Progenitor cell of endocrine pancreas (in vitro differentiated cells): ENCODE measurements around the gene MROH2A. TPM values are rescaled to one million over a fixed set of nuclear protein-coding genes. Genes with fewer than 3 reads are reported as not detected.

Experiments used
- DNase-seq: peaks from one replicate; pipeline ENCODE4 v3.0.0; 2021; ENCODE audit warnings: low spot score; ENCODE audit not compliant: unreplicated experiment
- H3K27ac Mint-ChIP-seq: 2 replicates; pipeline ENCODE4 v1.8.0; 2021; ENCODE audit warnings: mild to moderate bottlenecking, moderate library complexity, mixed read lengths
- H3K27me3 Mint-ChIP-seq: 2 replicates; pipeline ENCODE4 v1.8.0; 2021; ENCODE audit warnings: mixed read lengths
- H3K36me3 Mint-ChIP-seq: 2 replicates; pipeline ENCODE4 v1.8.0; 2022; ENCODE audit warnings: mixed read lengths; ENCODE audit not compliant: insufficient read depth
- H3K4me1 Mint-ChIP-seq: 2 replicates; pipeline ENCODE4 v1.8.0; 2021; ENCODE audit warnings: low read depth, mixed read lengths
- H3K4me3 Mint-ChIP-seq: 2 replicates; pipeline ENCODE4 v1.8.0; 2021; ENCODE audit warnings: low read depth, mild to moderate bottlenecking, moderate library complexity, mixed read lengths
- H3K9me3 Mint-ChIP-seq: 2 replicates; pipeline ENCODE4 v1.8.0; 2021; ENCODE audit warnings: low read depth, mixed read lengths
- total RNA-seq: library from RNA; stranded (reverse); gene quantifications from 2 replicates; pipeline ENCODE4 v1.2.1, GENCODE V29; 2021
- TF ChIP-seq, protein P1 (sequence below): fragments of 200-600 bp; sonication (generic); IDR thresholded peaks from one replicate; pipeline ENCODE4 v1.5.0; 2021; ENCODE audit warnings: antibody characterized with exemption, mild to moderate bottlenecking; ENCODE audit not compliant: unreplicated experiment

Gene MROH2A
- total RNA-seq, 1 donor from 2014 or later, result not detected

- Mint-ChIP-seq H3K9me3 (peaks cover under 1% of the 10 kb centered on the region), H3K27ac (no peak overlapping the region), H3K4me3 (no peak overlapping the region), H3K27me3 (peaks cover 2% of the 10 kb centered on the region), H3K36me3 (peaks cover 1% of the 10 kb centered on the region), H3K4me1 (no peaks in the 10 kb centered on the region)
- DNase-seq, result no peak
- TF ChIP-seq, protein P1, sequence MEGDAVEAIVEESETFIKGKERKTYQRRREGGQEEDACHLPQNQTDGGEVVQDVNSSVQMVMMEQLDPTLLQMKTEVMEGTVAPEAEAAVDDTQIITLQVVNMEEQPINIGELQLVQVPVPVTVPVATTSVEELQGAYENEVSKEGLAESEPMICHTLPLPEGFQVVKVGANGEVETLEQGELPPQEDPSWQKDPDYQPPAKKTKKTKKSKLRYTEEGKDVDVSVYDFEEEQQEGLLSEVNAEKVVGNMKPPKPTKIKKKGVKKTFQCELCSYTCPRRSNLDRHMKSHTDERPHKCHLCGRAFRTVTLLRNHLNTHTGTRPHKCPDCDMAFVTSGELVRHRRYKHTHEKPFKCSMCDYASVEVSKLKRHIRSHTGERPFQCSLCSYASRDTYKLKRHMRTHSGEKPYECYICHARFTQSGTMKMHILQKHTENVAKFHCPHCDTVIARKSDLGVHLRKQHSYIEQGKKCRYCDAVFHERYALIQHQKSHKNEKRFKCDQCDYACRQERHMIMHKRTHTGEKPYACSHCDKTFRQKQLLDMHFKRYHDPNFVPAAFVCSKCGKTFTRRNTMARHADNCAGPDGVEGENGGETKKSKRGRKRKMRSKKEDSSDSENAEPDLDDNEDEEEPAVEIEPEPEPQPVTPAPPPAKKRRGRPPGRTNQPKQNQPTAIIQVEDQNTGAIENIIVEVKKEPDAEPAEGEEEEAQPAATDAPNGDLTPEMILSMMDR, result no peak
Observed at GRCh38 chr2:233821196-233821595, 43.1 kb downstream of the MROH2A start.

- H3K4me3 Mint-ChIP-seq, result no peak overlapping the region
- no peak overlapping the region for H3K27ac Mint-ChIP-seq
- no peaks in the 10 kb centered on the region for H3K4me1 Mint-ChIP-seq
- peaks cover 3% of the 10 kb centered on the region for H3K9me3 Mint-ChIP-seq
- peaks cover 1% of the 10 kb centered on the region for H3K36me3 Mint-ChIP-seq
- peaks cover 2% of the 10 kb centered on the region for H3K27me3 Mint-ChIP-seq
- no peak for DNase-seq
- TF ChIP-seq, protein P1, result no peak
Observed at GRCh38 chr2:233821709-233822100, 43.6 kb downstream of the MROH2A start.

DNA sequence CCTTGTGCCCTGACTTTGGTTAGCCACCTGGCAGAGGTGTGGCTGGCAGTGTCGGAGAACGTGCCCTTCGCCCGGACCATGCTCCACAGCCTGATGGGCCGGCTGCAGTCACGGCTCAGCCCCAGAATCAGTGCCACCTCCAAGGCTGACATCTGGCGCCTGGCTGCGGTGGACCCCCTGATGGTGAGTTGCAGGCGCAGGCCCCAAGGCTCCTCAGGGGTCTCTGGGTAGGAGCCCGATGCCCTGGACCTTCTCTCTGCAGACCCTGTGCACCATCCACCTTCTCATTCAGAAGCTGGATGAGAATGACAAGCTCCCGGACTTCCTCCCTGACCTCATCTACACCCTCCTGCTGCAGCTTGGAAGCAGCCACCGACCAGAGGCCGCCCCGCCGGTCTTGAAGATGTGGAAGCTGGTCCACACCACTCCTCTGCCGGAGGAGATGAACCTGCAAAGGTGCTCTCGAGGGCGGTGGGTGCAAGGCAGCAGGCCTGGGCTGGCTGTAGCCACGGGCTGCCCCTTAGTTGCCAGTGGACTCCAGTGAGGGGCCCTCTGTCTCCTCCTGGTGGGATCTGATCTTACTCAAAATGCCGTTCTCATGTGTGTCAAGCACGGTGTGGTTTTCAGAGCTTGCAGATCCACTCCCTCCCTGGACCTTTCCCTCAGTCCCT, 44.1 kb downstream of the MROH2A start:
- Mint-ChIP-seq H3K9me3 (peaks cover 3% of the 10 kb centered on the region), H3K27me3 (peaks cover 2% of the 10 kb centered on the region), H3K4me3 (no peak overlapping the region), H3K27ac (no peak overlapping the region), H3K36me3 (peaks cover 1% of the 10 kb centered on the region), H3K4me1 (no peaks in the 10 kb centered on the region)
- DNase-seq, result no peak
- TF ChIP-seq, protein P1, result no peak

GRCh38 chr2:233822781-233823730, 44.9 kb downstream of the MROH2A start:
- TF ChIP-seq, protein P1, result no peak
- Mint-ChIP-seq H3K9me3 (peaks cover 3% of the 10 kb centered on the region), H3K27ac (no peak overlapping the region), H3K4me3 (no peak overlapping the region), H3K36me3 (peaks cover 1% of the 10 kb centered on the region), H3K27me3 (peaks cover 2% of the 10 kb centered on the region), H3K4me1 (no peaks in the 10 kb centered on the region)
- DNase-seq, result no peak

- no peak overlapping the region for H3K4me3 Mint-ChIP-seq
- peaks cover 3% of the 10 kb centered on the region for H3K9me3 Mint-ChIP-seq
- TF ChIP-seq, protein P1, result no peak
- no peak overlapping the region for H3K27ac Mint-ChIP-seq
- H3K27me3 Mint-ChIP-seq, result peaks cover 2% of the 10 kb centered on the region
- no peak for DNase-seq
- no peaks in the 10 kb centered on the region for H3K4me1 Mint-ChIP-seq
- peaks cover 1% of the 10 kb centered on the region for H3K36me3 Mint-ChIP-seq
Observed at GRCh38 chr2:233823731-233824121, 45.6 kb downstream of the MROH2A start.
